NOMO-1 treated with DMSO at 0.1 percent for 48 hours (cell line): ENCODE results near the gene MICU2.
A peak's percentile ranks its signal among the peaks of the same experiment; 100 is the strongest.

Source experiments
- DNase-seq: peaks from one replicate; lab custom pipeline; 2025; ENCODE audit not compliant: unreplicated experiment; lab: John Stamatoyannopoulos, UW

The MICU2 gene, protein sequence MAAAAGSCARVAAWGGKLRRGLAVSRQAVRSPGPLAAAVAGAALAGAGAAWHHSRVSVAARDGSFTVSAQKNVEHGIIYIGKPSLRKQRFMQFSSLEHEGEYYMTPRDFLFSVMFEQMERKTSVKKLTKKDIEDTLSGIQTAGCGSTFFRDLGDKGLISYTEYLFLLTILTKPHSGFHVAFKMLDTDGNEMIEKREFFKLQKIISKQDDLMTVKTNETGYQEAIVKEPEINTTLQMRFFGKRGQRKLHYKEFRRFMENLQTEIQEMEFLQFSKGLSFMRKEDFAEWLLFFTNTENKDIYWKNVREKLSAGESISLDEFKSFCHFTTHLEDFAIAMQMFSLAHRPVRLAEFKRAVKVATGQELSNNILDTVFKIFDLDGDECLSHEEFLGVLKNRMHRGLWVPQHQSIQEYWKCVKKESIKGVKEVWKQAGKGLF

DNA sequence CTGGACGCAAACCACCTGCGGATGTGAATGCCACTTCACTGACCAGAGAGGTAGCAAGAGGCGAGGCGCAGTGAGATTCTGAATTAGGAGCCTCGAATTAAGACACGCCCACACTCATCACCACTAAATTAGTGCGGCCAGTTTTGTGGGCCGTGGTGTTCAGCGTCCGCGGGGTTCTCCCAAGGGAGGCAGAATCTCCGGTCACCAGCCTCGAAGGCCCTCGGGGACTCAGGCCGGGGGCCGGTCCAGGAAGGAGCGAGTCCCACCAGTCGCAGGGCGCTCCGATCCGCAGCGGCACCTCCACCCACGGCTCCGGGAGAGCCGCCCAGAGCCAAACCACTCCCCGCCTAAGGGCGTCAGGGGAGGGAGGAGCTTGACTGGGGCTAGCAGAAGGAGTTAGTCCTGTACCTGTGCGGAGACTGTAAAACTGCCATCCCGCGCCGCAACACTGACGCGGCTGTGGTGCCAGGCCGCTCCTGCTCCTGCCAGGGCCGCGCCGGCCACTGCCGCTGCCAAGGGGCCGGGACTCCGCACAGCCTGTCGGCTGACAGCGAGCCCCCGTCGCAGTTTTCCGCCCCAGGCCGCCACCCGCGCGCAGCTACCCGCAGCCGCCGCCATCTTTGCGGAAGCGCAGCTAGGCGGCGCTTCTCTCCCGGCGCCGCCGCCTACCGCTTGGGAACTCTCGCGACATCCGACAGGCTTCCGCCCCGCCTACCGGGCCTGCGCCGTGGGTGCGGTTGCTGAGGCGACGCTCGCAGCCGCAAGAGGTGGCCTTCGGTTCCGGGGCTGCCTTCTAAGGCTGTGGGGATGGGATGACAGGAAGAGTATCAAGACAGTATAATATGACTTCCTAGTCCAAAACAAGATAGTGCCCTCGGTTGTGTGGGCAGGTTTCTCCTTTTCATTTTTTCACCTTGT, at the start of gene MICU2:
Gene MICU2 (minus strand): TSS at position 640 of the 918 bp plus-strand sequence. CDS start 22 bp downstream, at position 618.
- peak; percentile 95 for DNase-seq

DNA sequence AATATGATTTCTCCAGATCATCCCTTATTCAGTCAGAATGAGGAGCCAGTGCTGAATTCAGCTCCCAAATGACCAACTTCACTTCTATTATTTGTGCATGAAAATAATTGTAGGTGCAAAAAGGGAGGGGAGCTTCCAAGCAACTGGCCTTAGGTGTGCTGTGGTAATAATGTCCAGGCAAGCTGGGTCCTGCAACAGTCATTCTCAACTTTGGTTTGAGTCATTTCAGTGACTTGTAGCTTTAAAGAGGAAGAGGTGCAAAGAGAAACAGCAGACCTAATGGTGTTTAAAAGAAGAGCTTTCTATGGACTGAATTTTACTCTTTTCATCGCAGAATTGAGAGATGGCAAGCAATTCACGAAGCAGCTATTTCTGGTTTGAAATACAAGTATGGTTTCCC, 37.7 kb upstream of the MICU2 start:
- DNase-seq = peak; percentile 38

DNA sequence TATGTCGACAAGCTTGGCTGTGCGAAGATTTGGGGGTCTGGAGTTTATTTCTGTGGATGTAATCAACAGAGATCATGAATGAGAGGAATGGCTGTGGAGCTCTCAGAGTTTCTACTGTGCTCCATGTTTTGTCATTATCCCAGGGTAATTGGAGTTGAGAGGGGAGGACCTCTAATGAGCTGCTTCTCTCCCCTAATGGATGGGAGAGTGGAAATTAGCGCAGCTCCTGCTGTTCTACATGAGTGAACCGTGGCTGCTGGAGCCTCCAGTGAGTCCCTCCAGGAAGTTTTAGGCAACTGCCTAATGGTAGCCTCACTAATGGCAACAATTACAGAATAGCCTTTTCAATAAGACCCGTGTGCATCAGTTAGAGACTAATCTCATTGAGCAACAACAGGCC, 35.6 kb upstream of the MICU2 start:
- no peak for DNase-seq

DNA sequence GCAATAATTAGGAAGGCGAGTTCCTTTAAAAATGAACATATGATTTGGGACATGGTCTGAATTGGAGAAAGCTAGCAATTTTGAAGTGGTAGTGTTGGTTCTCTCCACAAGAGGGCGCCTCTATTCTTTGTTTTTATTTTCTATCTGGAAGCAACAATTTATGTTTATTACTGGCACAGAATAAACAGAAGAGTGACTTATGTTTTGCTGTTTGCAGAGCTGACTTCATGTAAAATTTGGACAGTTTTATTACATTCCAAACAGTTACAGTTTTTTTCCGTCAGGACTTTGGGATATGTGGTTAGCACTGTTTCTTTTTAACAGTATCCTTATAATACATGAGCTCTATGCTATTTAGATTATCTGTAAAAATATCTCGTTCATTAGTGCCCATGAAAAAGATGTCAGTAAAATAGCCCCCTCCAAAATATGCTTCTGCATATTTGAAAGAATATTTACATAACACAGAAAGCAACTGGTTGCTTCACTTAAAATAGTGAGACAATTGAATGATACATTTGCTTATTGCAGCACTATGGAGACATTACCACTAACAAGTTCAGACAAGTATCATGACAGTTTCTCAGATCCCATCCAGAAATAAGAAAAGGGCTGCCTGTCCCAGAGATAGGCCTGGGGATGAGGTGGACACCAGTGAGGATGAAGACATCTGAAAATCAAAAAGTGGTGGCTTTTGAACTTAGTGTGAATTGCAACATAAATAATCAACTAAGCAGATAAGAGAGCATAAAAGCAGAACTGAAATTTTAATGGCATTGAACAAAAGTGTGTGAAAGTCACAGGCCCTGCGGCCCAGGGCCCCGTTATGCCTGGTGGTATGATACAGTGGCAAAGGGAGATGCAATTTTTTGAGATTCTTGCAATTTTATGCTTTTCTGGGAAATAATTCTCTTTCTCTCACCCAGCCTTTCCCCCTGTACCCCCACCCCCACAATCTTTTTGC, 34.6 kb upstream of the MICU2 start:
- peak; percentile 81 for DNase-seq

DNA sequence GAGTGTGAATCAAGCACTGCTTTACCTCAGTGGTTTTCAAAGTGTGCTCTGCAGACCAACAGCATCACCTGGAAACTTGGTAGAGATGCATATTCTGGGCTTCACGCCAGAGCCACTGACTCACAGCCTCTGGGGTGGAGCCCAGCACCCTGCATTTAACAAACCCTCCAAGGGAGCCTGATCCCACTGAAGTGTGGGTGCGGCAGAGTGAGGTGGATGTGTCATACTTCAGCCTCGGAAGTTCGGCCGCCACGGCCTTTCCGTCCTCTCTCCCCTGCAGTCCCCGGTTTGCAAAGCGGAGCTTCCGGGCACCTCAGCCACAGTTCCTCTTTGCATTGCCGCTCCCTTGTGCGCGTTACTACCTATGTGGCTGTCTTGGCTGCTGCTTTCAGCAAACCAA, 33.3 kb upstream of the MICU2 start:
- DNase-seq = peak; percentile 87

DNA sequence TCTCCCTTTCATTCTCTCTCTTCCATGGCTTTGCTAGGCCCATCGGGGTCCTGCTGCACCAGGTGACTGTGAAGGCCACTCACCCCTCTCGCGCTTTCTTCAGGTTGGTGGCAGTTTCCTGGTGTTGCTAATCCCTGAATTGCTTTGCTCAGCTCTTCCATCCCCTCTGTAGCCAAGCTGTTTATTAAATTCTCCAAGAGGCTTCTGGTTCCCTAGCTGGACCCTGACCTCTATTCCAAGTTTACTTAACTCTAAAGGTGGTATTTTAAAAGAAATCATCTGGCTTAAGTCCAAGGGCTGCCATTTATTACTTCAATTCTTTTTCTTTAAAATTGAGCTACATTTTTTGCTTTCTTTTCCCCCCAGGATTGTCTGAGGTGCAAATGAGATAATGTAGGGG, 32.7 kb upstream of the MICU2 start:
- no peak for DNase-seq

DNA sequence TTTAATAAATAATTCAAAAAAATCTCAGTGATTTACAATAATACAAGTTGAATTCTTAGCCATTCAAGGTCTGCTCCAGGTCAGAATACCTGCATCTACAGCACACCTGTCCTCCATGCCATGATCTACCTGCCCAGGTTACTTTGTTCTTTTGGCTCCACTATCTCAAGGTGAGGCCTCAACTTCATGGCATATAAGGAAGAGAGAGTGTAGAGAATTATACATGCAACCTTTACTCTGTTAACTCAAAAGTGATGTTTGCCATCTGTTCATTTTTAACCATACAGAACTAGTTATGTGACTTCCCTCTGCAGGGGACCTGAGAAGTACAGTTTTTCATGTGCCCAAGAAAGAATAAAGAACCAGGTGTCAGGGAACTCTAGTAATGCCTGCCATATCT, 28.2 kb upstream of the MICU2 start:
- DNase-seq = no peak

DNA sequence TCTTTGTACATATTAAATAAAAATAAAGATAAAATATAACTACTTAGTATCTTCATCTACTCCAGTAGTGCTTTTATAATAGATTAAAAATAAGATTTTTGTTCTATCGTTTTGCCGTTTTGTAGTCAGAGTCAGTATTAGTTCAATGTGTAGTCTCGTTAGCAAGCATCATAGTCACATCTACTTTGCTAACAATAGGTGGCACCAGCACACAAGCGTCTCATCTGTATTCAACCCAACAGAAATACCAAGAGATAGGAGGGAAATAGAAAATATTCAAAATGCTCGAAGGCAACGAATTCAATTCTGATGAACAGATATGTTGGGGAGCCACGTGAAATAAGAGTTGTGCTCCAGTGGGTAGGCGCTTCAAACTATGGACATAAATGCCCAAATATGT, 21.4 kb upstream of the MICU2 start:
- peak; percentile 79 for DNase-seq

DNA sequence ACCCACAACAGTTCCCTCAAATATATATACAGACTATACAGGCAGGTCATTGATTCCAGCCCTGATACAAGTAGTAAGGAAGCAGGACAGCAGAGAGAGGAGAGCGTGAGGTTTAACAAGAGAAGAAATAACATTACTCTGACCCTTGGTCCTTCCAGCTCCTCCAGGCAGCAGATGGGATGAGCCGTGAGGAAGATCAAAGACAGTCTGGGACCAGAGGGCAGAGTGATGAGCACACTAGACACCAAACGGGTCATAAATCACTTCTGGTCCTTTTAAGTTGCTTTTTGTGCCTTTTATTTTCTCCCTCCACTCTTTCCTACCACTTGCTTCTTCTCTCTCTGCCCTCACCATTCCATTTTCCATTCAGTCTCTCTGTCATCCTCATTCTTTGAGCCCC, 16.9 kb upstream of the MICU2 start:
- no peak for DNase-seq

DNA sequence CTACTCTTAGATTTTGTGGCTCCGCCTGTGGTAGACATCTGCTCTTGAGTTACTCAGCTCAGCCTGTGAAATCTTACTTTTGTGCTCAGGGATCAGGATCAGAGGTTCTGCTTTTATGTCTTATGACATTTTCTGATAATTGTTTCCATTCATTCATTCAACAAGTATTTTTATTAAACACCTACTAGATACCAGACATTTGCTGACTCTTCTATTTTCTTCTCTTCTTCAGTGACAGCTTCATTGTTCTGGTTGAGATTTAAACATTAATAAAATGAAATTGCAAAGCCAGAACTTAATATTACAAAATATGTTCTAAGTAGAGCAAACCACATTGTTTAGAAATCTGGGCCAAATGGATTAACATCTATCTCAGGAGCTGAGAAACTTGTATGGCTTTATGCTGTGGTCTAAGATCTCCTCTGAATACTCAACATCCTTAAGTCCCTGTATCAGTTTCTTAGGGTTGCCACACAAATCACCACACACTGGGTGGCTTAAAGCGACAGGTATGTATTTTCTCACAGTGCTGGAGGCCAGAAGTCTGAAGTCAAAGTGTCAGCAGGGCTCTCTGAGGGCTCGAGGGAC, 15.8 kb upstream of the MICU2 start:
- no peak for DNase-seq

DNA sequence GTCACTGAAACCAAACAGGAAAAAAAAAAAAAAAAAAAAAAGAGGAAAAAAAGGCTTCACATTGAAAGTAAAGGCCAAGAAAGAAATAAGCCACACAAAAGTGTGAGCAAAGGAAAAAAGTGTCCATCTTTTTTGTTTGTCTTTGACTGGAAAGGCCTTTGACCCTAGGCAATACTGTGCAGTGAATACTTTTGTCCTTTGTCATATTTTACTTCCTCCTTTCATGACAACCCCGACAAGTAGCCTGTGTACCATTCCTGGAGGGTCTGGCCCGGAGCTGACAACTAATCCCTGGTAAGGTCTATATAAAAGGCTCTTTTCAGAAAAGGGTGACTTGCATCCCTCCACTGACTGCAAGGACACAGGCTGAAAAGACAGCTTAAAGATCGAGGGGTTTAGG, 12.9 kb upstream of the MICU2 start:
- peak; percentile 50 for DNase-seq

DNA sequence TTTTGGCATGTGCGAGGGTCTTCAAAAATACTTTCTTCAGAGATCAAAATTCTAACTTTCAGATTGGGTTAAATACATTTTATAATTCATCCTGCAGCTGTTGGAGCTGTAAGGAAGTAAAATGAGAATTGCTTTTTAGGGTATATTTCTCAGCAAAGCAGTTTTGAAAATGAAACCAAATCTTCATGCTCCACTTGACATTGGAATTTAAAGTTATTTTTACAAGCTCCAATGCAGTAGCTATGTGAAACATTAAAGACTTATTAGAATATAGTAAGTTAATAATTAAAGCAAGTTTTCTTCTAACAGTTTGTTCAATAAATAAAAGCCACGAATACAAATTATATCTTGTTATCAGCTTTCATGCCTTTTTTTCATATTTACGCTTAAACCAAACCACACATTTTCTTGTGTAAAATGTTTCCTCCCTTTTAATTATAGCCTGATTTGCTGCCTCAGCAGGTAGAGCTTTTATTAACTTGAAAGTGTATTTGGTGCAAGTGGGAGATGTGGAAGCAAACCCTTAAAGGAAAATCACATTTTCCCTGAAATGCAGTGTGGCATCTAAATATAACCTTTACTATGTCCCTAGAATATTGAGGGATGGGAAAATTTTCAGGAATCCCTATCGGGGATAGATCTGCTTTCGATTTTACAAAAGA, 12.4 kb upstream of the MICU2 start:
- DNase-seq = peak; percentile 12

DNA sequence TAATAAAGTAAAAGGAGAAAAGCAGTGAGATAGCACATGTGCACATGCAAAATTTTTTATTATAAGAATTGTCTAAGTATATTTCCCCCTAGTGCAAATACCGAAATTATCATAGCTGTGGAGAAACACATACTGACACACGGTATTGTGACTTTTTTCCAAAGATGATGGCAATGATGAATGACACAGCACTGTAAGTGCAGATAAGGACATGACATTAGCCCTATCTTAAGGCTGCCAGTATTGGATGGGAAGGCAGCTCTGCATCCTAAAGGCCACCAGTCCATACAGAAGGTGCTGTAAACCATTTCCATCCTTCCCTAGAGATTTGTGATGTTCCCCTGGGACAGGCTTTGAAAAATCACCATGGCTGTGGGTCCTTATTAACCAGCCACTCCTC, 11.5 kb upstream of the MICU2 start:
- DNase-seq = no peak

DNA sequence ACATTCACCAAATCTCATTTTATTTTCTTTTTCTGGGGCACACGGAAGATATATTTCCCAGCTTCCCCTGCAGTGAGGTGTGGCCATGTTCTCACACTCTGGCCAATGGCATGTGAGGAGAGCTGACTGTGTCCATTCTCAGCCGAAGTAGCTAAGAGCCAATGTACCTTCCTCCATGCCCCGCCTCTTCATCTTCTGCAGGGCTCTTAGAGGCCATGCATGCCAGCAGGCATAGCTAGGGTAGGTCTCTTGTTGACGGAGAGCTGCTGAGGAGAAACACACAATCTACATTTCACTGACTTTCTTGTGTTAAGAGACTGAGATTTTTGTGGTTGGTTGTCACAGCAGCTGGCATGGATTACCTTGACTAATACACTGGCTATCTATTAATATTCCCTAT, 9.8 kb upstream of the MICU2 start:
- no peak for DNase-seq

DNA sequence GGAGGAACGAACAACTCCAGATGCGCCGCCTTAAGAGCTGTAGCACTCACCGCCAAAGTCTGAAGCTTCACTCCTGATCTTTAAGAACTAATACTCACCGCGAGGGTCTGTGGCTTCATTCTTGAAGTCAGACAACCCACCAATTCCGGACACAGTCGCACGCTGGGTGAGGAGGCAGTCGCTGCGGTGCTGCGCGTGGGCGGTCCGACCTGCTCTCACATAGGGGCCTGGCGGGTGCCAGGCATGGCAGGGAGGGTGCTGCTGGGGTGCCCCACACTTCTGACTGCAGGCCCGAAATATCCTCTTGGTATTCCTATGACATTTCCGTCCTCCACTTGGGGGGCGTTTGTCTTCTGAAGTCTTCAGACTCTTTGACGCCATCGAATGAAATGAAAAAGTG, 7.4 kb upstream of the MICU2 start:
- no peak for DNase-seq

DNA sequence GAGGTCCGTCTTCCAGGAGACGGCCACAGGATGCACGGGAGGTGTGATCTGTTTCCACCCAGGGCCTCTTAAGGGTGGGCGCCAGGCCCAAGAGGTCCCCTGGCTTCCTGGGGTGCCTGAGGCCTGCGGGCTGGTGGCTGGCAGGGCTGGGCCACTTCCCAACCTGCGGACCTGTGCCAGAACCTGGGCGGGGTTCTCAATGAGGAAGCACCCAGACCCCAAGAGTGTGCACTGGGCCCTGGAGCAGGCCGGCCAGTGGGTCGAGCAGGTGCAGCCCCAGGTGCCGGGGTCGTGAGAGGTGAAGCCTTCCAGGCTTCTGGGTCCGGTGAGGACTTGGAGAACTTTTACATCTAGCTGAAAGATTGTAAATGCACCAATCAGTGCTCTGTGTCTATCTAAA, 6.7 kb upstream of the MICU2 start:
- no peak for DNase-seq

DNA sequence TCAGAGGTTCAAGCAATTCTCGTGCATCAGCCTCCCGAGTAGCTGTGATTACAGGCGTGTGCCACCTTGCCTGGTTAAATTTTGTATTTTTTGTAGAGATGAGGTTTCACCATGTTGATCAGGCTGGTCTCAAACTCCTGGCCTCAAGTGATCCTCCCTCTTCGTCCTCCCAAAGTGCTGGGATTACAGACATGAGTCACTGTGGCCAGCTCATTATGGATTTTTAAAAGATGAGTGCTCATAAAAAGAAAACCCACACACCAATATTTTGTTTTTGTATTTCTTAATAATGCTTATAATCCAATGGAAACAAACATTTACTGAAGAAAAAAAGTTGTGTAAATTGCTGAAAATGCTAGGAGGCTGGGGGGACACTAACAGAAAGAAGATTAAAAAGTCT, 5.0 kb upstream of the MICU2 start:
- no peak for DNase-seq

DNA sequence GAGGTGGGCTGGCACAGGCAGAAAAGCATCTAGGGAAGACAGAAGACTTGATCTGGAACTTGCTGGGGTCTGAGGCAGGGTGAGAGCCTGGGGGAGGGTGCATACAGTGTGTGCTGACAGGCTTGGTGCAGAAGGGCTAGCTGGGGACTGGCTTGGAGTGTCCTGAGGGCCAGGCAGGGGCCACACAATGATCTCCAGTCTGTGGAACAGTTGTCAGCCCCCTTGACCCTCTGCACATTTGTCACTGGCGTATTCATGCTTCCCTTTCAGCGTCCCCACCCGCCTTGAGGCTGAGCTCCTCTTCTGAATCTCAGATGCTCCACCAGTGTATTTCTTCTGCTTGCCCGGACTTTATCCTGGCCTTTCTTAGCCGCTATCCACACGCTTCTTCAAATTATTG, 2.8 kb upstream of the MICU2 start:
- no peak for DNase-seq

DNA sequence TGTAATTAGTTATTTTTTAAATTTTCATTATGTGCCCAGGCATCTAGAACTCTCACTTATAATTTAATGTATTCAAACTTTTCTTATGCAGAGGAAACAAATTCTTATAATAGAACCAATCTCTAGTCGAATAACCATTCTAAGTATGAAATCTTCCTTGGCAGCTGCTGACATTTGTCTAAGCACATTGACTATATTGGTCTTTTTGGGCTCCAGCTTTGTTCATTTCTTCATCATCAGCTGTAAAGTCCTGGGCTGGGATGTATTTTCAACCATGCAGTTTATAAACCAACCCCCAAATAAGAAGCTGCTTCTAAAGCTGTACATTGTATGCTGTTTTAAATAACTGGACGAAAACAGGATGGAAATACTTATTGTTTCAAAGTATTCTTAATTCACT, 2.3 kb upstream of the MICU2 start:
- DNase-seq = no peak

DNA sequence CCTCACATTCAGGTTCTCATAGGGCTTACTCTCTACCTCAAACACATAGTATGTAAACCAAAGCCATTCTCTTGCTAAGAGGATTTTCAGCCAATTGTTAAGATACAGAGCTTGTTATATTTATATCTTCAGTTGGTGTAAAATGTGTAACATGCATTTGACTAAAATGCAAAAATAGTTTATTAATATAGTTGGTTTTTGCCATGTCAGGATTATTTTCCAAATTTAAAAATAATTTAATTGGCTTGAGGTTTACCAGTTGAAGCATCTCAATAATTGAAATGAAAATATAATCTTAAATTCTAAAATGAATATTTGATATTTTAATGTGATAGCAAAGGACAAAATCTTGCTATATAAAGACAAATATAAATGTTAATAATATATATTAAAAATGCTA, 7.2 kb downstream of the MICU2 start:
- DNase-seq = no peak
